ENCODE results near the gene PDYN.

GRCh38 chr20:1982686-1983085, 11.2 kb downstream of the PDYN start:
- TF ChIP-seq ZNF274 (IDR thresholded peaks at IDR 0.05; ENCODE audit: low read depth, low read length) (no peak), SUZ12 (IDR thresholded peaks at IDR 0.05; ENCODE audit: extremely low read depth, insufficient read depth, insufficient read length) (no peak), YY1 (IDR thresholded peaks at IDR 0.05; ENCODE audit: insufficient read depth, insufficient read length) (no peak)

Measured in NT2/D1 (cell line).